Colonic mucosa (tissue), 4 donors: ENCODE data around the gene FXYD3. TPM values are rescaled to one million over a fixed set of nuclear protein-coding genes. Genes with fewer than 3 reads are reported as not detected.

Experiments used
- DNase-seq: peaks from one replicate; pipeline ENCODE4 v3.0.0-alpha.2; 2020
- H3K27ac ChIP-seq: fragments of 200-600 bp; one replicate; pipeline ENCODE4 v1.8.0; 2021
- H3K27me3 ChIP-seq: fragments of 200-600 bp; one replicate; pipeline ENCODE4 v1.8.0; 2021
- H3K36me3 ChIP-seq: fragments of 200-600 bp; one replicate; pipeline ENCODE4 v1.8.0; 2021
- H3K4me1 ChIP-seq: fragments of 200-600 bp; one replicate; pipeline ENCODE4 v1.8.0; 2021; ENCODE audit warnings: mild to moderate bottlenecking
- H3K4me3 ChIP-seq: fragments of 200-600 bp; one replicate; pipeline ENCODE4 v1.8.0; 2021
- H3K9ac ChIP-seq, 2 donors: one replicate each; pipeline ENCODE4 v1.7.0; 2013; ENCODE audit warnings: control low read depth in 2 of 2, low read depth in 2 of 2, low read length in 2 of 2
- H3K9me3 ChIP-seq: fragments of 200-600 bp; one replicate; pipeline ENCODE4 v1.8.0; 2021
- CTCF ChIP-seq: fragments of 200-600 bp; IDR thresholded peaks from one replicate; pipeline ENCODE4 v1.8.0; 2022; ENCODE audit warnings: antibody characterized with exemption, mild to moderate bottlenecking
- intact Hi-C: fragments of 100-400 bp; cut with DNase I; formaldehyde crosslinking; loops from one replicate; pipeline ENCODE4 v1.14.1; 2022
- total RNA-seq, 2 donors: library from RNA; stranded (reverse); fragmentation: NEBNext Ultra II Directional in 1 of 2; extraction: Animal tissue kit (Norgen Biotek cat#: 25700) in 1 of 2; gene quantifications; one replicate each; pipeline ENCODE4 v1.2.1, GENCODE V29; 2021
- donor health status: healthy.
- donor health status: DM: no; HTN: no; CAD: no.
- donor health status: DM: no; HTN: no; CAD: no.

Gene FXYD3
- total RNA-seq, 2 donors from 2014 or later: 1,386 to 2,836 TPM

GRCh38 chr19:35087393-35087792 is 28.2 kb upstream of the FXYD3 start:
- H3K9me3 ChIP-seq: no peaks in the 10 kb centered on the region
- no peak overlapping the region for H3K27ac ChIP-seq
- no peak for DNase-seq
- TF ChIP-seq CTCF: no peak
- no peaks in the 10 kb centered on the region for H3K36me3 ChIP-seq
- no peaks in the 10 kb centered on the region for H3K27me3 ChIP-seq
- no peaks in the 10 kb centered on the region for H3K4me1 ChIP-seq
- H3K4me3 ChIP-seq: no peak overlapping the region
- intact Hi-C loops: no loop called here
- no peak overlapping the region for H3K9ac ChIP-seq

- intact Hi-C loops: no loop called here
- Histone ChIP-seq H3K9me3 (no peaks in the 10 kb centered on the region), H3K27ac (no peak overlapping the region), H3K9ac (no peak overlapping the region), H3K36me3 (no peaks in the 10 kb centered on the region), H3K4me3 (no peak overlapping the region), H3K27me3 (no peaks in the 10 kb centered on the region), H3K4me1 (no peaks in the 10 kb centered on the region)
- no peak for TF ChIP-seq CTCF
- DNase-seq: no peak
Measured at GRCh38 chr19:35088131-35088913, 27.3 kb upstream of the FXYD3 start.

- Histone ChIP-seq H3K9ac (no peak overlapping the region), H3K36me3 (no peaks in the 10 kb centered on the region), H3K4me1 (no peaks in the 10 kb centered on the region), H3K27me3 (no peaks in the 10 kb centered on the region), H3K27ac (no peak overlapping the region), H3K4me3 (no peak overlapping the region), H3K9me3 (no peaks in the 10 kb centered on the region)
- intact Hi-C loops: no loop called here
- TF ChIP-seq CTCF: no peak
- no peak for DNase-seq
Measured at GRCh38 chr19:35089554-35089953, 26.1 kb upstream of the FXYD3 start.

GRCh38 chr19:35090160-35090505 is 25.5 kb upstream of the FXYD3 start:
- Histone ChIP-seq H3K27ac (no peak overlapping the region), H3K9ac (no peak overlapping the region), H3K36me3 (no peaks in the 10 kb centered on the region), H3K4me1 (no peaks in the 10 kb centered on the region), H3K4me3 (no peak overlapping the region), H3K27me3 (no peaks in the 10 kb centered on the region), H3K9me3 (no peaks in the 10 kb centered on the region)
- no peak for DNase-seq
- TF ChIP-seq CTCF: no peak
- intact Hi-C loops: no loop called here

GRCh38 chr19:35090506-35091214 is 25.0 kb upstream of the FXYD3 start:
- Histone ChIP-seq H3K27ac (no peak overlapping the region), H3K4me3 (no peak overlapping the region), H3K36me3 (no peaks in the 10 kb centered on the region), H3K9me3 (no peaks in the 10 kb centered on the region), H3K27me3 (no peaks in the 10 kb centered on the region), H3K9ac (no peak overlapping the region), H3K4me1 (no peaks in the 10 kb centered on the region)
- peak; percentile 52 for TF ChIP-seq CTCF
- DNase-seq: peak; percentile 68
- intact Hi-C loops: no loop called here
